ENCODE data around the gene INSYN1.
"Not testable (repeated sequence)": the region's sequence is repeated elsewhere in the genome, so short reads cannot be mapped to it uniquely, and the experiment has no call there.

Gene INSYN1

DNA sequence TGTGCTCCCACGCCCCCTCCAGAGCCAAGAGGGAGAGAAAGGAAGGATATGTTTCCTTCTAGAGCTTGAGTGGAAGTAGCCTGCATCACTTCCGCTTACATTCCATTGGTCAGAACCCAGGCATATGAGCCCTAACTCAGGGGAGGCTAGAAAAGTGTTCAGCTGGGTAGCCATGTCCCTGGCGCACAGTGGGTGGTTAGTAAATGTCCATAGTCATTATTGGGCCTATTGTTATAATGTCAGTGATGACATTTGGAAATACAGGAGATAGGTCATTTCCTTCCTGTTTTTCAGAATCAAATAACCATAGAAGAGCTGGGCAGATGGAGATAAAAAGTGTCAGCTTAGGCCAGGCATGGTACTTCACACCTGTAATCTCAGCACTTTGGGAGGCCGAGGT lies 41.6 kb downstream of the INSYN1 start:
- no peak for DNase-seq (ENCODE audit: low spot score)

DNA sequence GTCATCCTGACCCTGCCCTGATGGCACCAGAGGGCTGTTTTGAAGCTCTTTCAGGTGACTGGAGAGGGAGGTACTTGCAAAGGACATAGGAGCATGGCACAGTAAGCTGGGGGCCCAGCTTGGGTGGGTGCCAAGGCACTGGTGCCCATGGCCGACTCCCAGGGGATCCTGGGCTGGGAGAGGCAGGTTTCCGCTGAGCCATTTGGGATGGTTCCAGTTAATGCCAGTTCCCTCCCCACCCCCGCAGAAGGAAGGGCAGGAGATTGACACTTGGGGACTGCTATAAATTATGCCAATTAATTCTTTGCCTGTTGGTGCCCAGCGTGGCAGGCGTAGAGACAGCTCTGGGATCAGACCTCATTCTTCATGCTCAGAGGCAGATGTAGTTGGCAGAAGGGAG lies 42.8 kb downstream of the INSYN1 start:
- no peak for DNase-seq (ENCODE audit: low spot score)

DNA sequence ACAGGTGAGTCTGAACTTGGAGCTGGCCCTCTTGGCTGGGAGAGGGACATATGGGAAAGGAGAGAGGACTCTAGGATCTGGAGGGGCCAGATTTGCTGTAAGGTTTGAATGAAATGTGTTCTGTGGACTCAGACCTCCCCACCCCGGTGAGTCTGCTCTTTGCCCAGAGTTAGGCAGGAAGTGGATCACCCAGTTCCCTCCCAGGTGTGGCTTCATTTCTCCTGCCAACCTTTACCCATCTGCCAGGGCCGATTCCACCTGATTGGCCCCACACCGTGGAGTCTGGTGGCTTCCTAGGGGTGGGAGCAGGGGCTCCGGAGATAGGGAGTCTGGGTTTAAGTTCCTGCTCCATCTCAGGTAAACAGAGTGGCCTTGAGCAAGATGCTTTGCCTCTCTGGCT lies 43.5 kb downstream of the INSYN1 start:
- no peak for DNase-seq (ENCODE audit: low spot score)

DNA sequence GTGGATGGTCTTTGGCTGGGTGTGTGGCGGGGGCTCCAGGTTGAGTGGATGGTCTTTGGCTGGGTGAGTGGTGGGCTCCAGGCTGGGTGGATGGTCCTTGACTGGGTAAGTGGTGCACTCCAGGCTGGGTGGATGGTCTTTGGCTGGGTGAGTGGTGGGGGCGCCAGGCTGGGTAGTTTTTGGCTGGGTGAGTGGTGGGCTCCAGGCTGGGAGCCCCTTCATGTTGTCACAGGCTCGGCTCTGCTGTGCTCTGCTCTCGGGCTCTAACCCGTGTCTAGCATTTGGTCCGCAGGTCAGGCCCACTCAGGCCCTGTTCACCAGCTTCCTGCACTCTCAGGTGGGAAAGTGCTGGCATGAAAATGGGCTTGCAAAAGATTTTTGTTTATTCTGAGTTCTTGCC lies 43.9 kb downstream of the INSYN1 start:
- no peak for DNase-seq (ENCODE audit: low spot score)

DNA sequence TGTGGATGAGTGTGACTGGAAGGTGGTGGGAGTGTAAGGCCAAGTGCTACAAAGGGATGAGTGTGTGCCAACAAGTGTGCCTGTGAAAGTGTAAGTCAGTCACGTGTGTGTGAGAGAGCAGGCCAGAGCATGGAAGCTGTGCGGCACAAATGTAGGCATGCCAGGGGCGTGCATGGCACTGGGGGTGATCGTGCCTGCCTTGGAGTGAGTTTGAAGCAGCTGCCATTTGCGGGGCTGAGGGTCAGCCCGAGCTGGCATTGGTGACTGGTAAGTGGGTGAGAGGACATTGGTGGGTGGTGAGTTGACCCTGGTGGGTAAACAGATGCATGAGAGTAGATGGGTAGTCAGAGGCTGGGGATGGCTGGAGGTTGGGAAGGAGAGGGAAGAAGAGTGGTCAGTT lies 44.5 kb downstream of the INSYN1 start:
- no peak for DNase-seq (ENCODE audit: low spot score)

DNA sequence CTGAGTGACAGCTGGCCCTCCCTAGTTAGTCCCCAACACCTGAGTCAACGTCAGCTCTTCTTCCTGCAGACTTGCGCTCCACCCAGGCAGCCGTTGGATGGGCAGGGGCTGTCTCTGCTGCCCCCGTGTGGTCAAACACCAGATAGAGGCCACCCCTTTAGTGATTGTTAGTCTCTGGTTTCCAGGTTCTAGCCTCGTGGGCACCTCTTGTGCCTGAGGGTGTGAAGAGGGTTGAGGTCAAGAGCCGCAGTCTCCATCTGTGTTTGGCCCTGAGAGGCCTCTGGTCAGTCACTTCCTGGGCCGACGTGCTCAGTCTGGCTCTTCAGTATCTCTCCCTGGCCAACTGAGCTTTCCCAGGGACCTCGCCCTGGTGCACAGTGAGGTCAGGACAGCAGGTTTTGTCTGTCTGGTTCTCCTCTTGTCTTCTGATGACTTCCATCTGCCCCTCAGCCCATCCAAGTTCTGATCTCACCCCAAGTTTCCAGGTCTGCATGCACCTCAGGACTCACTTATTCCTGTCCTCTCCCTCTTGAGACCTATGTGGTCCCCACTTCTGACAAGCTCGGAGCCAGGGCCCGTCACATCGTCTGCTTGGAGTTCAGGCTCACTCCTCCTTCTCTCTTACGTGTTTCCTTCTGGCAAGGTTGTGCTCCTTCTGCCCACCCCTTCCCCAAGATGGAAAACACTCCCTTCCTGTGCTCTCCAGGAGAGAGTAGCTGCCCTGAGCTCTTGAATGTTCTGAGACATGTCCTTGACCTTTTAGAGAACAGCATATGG lies 48.1 kb downstream of the INSYN1 start:
- DNase-seq (ENCODE audit: low spot score), result peak; percentile 74

DNA sequence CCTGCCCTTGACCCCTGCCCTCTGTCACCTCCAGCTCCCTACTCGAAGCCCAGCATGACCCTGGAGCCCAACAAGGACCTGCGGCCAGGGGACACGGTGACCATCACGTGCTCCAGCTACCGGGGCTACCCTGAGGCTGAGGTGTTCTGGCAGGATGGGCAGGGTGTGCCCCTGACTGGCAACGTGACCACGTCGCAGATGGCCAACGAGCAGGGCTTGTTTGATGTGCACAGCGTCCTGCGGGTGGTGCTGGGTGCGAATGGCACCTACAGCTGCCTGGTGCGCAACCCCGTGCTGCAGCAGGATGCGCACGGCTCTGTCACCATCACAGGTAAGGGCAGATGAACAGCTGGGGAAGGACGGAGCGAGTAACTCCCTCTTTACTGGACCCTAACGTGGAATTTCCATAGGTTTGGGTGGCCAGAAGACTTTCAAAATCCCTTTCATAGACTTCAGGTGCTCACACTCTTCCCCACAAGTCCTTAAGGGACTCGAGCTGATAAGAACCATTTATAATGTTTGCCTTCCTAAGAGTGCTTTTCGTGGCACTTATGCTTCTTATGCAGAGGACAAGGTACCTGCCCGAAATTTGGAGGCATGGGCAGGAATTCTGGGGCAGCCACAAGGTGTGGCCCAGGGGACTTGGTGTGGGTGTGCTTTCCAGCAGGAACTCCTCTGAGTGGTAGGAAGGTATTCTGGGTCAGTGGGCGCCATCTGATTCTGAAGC lies 48.8 kb downstream of the INSYN1 start:
- DNase-seq (ENCODE audit: low spot score), result not testable (repeated sequence)

DNA sequence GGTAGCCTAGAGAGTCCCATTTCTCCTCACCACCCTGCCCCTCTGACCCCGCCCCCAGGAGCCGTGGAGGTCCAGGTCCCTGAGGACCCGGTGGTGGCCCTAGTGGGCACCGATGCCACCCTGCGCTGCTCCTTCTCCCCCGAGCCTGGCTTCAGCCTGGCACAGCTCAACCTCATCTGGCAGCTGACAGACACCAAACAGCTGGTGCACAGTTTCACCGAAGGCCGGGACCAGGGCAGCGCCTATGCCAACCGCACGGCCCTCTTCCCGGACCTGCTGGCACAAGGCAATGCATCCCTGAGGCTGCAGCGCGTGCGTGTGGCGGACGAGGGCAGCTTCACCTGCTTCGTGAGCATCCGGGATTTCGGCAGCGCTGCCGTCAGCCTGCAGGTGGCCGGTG lies 49.5 kb downstream of the INSYN1 start:
- not testable (repeated sequence) for DNase-seq (ENCODE audit: low spot score)

DNA sequence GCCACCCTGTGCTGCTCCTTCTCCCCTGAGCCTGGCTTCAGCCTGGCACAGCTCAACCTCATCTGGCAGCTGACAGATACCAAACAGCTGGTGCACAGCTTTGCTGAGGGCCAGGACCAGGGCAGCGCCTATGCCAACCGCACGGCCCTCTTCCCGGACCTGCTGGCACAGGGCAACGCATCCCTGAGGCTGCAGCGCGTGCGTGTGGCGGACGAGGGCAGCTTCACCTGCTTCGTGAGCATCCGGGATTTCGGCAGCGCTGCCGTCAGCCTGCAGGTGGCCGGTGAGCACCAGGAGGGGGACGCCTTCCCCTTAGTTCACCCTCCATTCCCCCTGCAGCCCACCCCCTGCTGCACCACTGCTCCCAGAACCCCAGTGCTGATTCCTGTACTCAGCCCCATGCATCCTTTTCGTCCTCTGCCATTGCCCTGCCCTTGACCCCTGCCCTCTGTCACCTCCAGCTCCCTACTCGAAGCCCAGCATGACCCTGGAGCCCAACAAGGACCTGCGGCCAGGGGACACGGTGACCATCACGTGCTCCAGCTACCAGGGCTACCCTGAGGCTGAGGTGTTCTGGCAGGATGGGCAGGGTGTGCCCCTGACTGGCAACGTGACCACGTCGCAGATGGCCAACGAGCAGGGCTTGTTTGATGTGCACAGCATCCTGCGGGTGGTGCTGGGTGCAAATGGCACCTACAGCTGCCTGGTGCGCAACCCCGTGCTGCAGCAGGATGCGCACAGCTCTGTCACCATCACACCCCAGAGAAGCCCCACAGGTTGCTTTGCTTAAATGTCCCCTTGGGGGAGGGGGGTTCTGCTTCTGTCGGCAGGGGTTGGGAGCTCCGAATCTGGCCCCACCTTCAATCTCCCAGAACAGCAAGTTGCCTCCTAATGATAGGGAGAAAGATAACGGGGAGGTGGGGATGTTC lies 50.6 kb downstream of the INSYN1 start:
- DNase-seq (ENCODE audit: low spot score), result not testable (repeated sequence)

DNA sequence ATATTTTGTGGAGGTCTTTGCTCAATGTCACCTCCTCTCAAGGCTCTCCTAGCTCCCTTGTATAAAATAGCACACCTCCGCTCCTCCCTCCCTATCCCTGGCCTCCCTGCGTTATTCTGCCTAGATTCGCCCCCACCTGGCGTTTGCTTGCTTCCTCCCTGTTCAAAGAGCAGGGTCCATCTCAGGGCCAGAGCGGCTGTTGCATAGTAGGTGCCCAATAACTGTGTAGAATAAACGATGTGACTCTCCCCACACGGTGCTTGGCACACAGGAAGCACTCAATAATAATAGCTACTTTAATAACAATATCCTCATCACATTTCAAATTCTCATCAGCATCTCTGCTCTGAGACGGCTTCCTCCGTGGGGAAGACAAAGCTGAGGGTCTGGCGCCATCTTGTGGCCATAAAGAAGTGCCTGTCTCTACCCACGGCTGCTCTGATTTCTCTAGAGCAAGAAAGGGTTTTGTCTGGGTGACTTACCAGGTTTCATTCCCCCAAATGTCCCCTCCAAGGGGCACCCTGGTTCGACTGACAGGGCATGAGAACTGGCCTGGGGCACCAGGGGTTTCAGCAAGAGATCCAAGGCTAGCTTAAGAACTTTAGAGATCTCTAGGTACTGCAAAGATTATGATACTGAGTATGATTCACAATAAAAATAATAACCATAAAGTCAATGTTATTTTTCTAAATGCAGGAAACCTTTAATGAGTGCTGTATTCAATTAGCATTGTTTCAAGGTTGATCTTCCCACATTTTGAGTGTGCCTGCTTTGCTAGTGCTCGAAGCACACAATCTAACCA lies 52.9 kb downstream of the INSYN1 start:
- peak; percentile 76 for DNase-seq (ENCODE audit: low spot score)

DNA sequence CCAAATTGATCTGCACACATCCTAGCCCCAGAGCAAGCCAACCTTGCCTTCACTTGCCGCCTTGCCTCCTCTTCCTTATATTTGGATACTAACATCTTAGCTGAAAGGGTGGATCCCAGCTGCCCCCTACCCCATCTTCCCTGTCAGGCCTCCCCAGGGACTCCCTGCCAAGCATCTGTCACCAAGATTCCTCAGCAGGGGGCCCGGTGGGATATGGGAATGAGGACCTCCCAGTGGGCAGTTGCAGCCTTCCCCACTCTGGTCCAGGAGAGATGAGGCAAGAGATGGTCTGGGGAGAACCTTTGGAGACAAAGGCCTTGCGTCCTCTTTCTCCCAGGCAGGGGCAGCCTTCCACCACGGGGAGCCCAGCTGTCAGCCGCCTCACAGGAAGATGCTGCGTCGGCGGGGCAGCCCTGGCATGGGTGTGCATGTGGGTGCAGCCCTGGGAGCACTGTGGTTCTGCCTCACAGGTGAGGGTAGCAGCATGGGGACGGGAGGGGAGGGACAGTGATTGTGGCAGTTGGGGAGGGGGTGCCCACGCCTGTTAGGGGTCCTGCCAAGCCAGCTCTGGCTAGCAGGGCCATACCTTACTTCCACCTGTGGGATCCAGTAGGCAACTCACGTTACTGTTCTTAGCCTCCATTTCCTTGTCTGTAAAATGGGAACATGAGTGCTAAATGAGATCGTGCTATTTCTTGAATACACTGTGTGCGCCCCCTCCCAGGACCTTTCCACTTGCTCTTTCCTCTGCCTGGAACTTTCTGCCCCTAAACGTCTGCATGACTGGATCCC lies 53.7 kb downstream of the INSYN1 start:
- DNase-seq (ENCODE audit: low spot score), result no peak

DNA sequence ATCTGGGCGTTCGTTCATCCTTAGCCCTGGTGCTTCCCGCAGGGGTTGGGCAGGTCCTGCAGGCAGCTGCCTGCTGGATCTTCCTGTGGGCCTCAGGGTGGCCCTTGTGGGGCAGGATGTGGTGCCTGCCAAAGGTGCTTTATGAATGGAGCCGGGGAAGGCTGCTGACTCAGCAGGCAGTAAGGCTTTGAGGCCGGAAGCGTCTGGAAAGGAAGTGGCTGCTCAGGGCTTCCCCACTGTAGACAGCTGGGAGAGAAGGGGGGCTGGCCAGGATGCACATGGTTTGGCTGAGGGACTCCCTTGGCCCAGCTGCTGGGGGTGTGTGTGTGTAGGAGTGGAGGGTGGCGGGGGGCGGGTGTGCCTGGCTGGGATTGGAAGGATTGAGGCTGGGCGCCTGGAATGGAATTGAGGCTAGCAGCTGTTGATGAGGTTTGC lies 56.1 kb downstream of the INSYN1 start:
- peak; percentile 80 for DNase-seq (ENCODE audit: low spot score)

DNA sequence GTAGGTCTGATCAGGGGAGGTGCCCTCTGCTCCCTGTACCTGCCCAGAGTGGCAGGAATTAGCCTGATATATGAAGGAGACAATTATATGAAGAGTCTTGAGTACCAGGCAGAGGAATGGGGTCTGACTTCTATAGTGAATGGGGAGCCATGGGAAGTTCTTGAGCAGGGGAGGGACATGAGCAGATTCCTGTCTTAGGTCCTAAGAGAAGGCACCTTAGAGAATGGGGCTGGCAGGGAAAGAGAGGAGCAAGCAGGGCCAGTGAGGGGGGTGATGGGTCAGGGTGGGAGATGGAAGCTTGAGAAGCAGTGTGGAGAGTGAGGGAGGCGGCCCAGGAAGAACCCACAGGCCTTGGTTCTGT lies 56.5 kb downstream of the INSYN1 start:
- no peak for DNase-seq (ENCODE audit: low spot score)

DNA sequence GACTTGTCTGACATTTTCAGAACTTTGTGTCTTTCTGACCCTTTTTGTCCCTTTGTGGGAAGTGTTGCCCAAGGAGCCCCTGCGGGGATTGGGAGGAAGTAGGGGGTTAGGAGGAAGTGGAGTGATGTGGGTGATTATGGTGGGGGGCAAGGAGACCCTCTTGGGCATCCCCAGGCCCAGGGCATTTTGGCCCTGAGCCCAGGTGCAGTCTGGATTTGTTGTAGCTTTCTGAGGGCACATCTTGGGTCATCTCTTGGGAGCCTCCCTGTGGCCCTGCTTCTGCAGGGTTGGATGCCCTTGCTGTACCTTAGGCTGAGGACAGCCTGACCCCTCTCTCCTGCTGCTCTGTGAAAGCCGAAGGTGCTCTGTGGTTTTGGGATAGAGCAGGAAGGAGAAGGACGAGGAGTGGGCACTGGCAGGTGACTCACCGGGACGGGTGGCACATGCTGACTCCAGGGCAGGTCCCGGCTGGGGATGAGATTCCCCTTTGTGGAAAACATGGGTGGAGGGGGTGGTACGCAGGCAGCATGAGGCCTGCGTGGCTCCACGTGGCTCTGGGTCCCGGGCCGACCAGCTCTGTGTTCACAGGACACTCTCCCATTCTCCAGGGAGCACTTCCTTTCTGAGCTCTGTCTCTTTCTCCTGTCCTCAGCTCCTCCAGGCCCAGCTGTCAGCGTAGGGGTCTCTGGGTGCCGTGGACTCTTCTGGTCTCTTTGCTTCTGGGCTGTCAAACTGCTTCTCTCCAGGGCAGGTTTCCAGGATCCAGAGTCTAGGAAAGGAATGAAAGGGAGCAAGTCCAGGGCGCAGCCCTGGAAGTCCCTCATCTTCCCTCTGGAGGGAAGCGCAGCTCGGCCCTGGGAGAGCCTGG lies 57.1 kb downstream of the INSYN1 start:
- no peak for DNase-seq (ENCODE audit: low spot score)

DNA sequence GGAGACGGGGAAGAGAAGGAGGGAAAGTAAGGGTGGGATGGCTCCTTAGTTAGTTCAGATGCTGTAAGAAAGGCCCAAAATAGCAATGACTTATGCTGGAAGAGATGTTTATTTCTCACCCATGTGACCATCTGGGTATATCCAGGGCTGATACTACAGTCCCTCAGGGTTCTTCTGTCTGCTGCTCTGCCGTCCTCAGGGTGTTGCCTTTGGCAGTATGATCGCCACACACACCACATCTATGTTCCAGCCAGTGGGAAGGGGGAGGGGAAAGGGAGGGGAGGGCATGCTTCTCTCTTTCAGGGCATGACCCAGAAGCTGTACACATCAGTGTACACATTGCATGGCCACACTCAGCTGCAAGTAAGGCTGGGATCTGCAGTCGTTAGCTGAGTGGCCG lies 58.7 kb downstream of the INSYN1 start:
- DNase-seq (ENCODE audit: low spot score), result peak; percentile 39

DNA sequence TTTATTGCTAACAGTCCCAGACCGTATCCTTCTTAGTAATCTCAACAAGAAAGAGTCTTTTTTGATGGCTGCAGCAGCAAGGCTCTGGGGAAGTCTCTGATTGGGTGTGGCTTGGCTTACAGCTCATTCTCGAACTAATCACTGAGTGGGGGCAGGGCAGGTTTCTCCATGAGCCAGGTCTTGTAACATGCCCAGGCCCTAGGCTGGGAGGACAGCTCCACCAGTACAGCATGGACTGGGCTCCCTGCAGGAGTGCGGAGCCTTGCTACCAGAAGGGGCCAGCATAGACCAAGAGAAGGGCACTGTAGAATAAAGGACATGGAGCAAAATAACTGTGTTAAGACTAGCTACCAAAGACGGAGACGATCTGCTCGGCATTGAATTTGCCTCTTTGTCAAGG lies 61.8 kb downstream of the INSYN1 start:
- peak; percentile 84 for DNase-seq (ENCODE audit: low spot score)

DNA sequence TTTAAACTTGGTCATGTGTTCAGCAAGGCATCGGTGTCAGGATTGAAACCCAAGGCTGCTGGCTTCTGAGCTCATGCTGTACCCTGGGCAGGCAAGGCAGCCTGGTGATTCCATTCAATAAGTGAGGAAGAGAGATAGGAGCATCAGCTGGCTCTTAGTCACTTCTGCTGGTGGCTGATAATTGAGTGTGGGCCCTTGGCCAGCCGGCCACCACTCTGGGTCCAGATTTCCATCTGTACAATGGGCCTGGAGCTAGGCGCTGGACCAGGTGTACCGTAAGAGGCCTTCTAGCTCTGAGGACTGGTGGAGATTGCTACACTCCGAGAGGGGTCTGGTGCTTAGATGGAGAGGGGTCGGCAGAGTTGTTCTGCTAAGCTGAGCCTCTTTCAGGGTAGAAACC lies 64.7 kb downstream of the INSYN1 start:
- peak; percentile 31 for DNase-seq (ENCODE audit: low spot score)

DNA sequence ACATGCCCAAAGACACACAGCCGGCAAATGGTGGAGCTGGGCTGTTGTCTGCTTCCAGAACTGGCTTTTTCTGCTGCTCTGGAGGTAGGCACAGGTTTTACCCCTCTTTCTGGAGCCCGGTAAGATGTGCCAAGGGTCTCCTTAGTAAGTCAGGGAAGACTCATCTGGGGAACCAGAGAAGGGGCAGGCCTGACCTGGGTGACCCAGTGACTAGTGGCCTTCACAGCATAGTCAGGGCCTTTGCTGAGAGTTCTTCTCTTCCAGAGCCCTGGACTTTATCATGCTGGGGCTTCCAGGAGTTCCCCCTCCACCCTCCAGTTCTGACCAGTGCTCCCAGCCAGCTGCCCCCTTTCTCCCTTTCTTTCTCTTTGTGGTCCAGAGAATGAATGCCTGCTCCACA lies 65.8 kb downstream of the INSYN1 start:
- DNase-seq (ENCODE audit: low spot score), result no peak

DNA sequence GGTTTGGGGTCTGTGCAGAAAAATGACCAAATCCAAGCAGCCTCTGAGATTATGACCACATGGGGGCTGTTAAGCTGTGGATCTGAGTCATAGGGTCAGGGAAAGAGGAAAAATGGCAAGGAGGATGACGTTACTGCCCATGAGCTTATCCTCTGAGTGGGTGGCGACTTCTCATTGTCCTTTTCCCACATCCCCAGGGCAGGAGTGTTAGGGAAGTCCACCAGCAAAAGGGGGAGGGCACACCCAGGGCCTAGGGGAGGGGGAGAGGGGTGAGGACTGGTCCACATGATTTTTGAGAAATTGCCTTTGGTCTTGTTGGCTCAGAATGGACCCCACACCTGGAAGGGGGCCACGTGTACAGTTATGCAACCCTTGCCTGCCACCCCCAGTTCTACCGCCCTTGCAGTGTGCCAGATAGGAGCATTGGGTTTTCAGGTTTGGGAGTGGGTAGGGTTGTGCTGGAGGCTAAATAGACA lies 66.3 kb downstream of the INSYN1 start:
- DNase-seq (ENCODE audit: low spot score), result peak; percentile 83

DNA sequence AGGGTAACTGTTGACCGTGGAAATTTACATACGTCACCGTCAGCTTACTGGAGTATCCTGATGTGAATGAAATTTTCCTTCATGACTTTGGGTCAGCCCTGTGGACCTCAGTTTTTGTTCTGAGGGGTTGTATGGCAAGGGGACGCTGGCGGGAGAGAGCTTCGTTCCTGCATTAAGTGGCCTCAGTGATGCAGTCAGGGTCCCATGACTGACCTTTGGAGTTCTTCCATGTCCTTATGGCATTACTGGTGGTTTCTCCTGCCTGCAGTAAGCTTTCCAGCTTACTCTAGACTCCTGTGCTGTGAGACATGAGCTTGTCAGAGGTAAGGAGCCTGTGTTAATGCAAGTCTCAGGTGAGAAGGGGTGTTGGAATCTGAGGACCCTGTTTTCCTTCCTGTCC lies 67.2 kb downstream of the INSYN1 start:
- no peak for DNase-seq (ENCODE audit: low spot score)
